ENCODE results near the gene SLC43A2. TPM values are rescaled to one million over a fixed set of nuclear protein-coding genes. Genes with fewer than 3 reads are reported as not detected.

Gene SLC43A2
- total and polyA plus RNA-seq, 5 donors from 2014 or later, result 3.5 to 6.9 (median 5.9) TPM

GRCh38 chr17:1604831-1605528, 23.7 kb downstream of the SLC43A2 start:
- peaks cover 11% of the 10 kb centered on the region for H3K36me3 Mint-ChIP-seq
- ATAC-seq (ENCODE audit: low read depth in 2 of 2), result no peak

GRCh38 chr17:1601571-1601970, 27.1 kb downstream of the SLC43A2 start:
- no peaks in the 10 kb centered on the region for H3K27me3 ChIP-seq (ENCODE audit: control insufficient read depth, insufficient read depth, low read length)
- H3K27ac ChIP-seq (ENCODE audit: insufficient read depth, low read length, poor library complexity, severe bottlenecking), result no peak overlapping the region
- ATAC-seq (ENCODE audit: low read depth in 2 of 2) (no peak), DNase-seq (no peak)
- H3K9me3 ChIP-seq (ENCODE audit: control insufficient read depth in 2 of 2, low read length in 2 of 2), result no peaks in the 10 kb centered on the region
- H3K36me3 Mint-ChIP-seq, result peaks cover 9% of the 10 kb centered on the region
- H3K36me3 ChIP-seq (ENCODE audit: control insufficient read depth, insufficient read depth, low read length), result no peaks in the 10 kb centered on the region
- H3K27ac Mint-ChIP-seq, result no peak overlapping the region
- no peaks in the 10 kb centered on the region for H3K4me1 Mint-ChIP-seq
- no peaks in the 10 kb centered on the region for H3K4me1 ChIP-seq (ENCODE audit: control insufficient read depth, insufficient read depth, low read length, poor library complexity, severe bottlenecking)
- H3K9me3 Mint-ChIP-seq, result no peaks in the 10 kb centered on the region
- no peak overlapping the region for H3K4me3 ChIP-seq (ENCODE audit: low read depth, low read length)
- H3K27me3 Mint-ChIP-seq, result no peaks in the 10 kb centered on the region
- no peak overlapping the region for H3K4me3 Mint-ChIP-seq

More at GRCh38 chr17:1604831-1605528, 23.7 kb downstream of the SLC43A2 start:
- Histone ChIP-seq H3K27ac (ENCODE audit: insufficient read depth, low read length, poor library complexity, severe bottlenecking) (no peak overlapping the region), H3K4me1 (ENCODE audit: control insufficient read depth, insufficient read depth, low read length, poor library complexity, severe bottlenecking) (no peaks in the 10 kb centered on the region), H3K4me3 (ENCODE audit: low read depth, low read length) (no peak overlapping the region), H3K36me3 (ENCODE audit: control insufficient read depth, insufficient read depth, low read length) (no peaks in the 10 kb centered on the region), H3K9me3 (ENCODE audit: control insufficient read depth in 2 of 2, low read length in 2 of 2) (no peaks in the 10 kb centered on the region), H3K27me3 (ENCODE audit: control insufficient read depth, insufficient read depth, low read length) (no peaks in the 10 kb centered on the region)
- Mint-ChIP-seq H3K9me3 (no peaks in the 10 kb centered on the region), H3K4me3 (no peak overlapping the region), H3K27ac (no peak overlapping the region), H3K27me3 (no peaks in the 10 kb centered on the region), H3K4me1 (peaks cover 0 to 8% (median 0%) of the 10 kb centered on the region in 4 donors)
- DNase-seq, result no peak

GRCh38 chr17:1598399-1599095, 30.1 kb downstream of the SLC43A2 start:
- DNase-seq (no peak), ATAC-seq (ENCODE audit: low read depth in 2 of 2) (no peak)
- H3K9me3 Mint-ChIP-seq, result no peaks in the 10 kb centered on the region
- peaks cover 9% of the 10 kb centered on the region for H3K36me3 Mint-ChIP-seq
- H3K27me3 Mint-ChIP-seq, result no peaks in the 10 kb centered on the region
- H3K4me3 ChIP-seq (ENCODE audit: low read depth, low read length), result no peak overlapping the region
- H3K27ac ChIP-seq (ENCODE audit: insufficient read depth, low read length, poor library complexity, severe bottlenecking), result no peak overlapping the region
- H3K4me1 Mint-ChIP-seq, result no peaks in the 10 kb centered on the region
- no peak overlapping the region for H3K4me3 Mint-ChIP-seq
- H3K27ac Mint-ChIP-seq, result no peak overlapping the region
- H3K4me1 ChIP-seq (ENCODE audit: control insufficient read depth, insufficient read depth, low read length, poor library complexity, severe bottlenecking), result no peaks in the 10 kb centered on the region
- H3K9me3 ChIP-seq (ENCODE audit: control insufficient read depth in 2 of 2, low read length in 2 of 2), result no peaks in the 10 kb centered on the region
- H3K27me3 ChIP-seq (ENCODE audit: control insufficient read depth, insufficient read depth, low read length), result no peaks in the 10 kb centered on the region
- H3K36me3 ChIP-seq (ENCODE audit: control insufficient read depth, insufficient read depth, low read length), result no peaks in the 10 kb centered on the region

GRCh38 chr17:1597861-1598342, 30.7 kb downstream of the SLC43A2 start:
- Histone ChIP-seq H3K36me3 (ENCODE audit: control insufficient read depth, insufficient read depth, low read length) (no peaks in the 10 kb centered on the region), H3K4me1 (ENCODE audit: control insufficient read depth, insufficient read depth, low read length, poor library complexity, severe bottlenecking) (no peaks in the 10 kb centered on the region), H3K9me3 (ENCODE audit: control insufficient read depth in 2 of 2, low read length in 2 of 2) (no peaks in the 10 kb centered on the region), H3K27me3 (ENCODE audit: control insufficient read depth, insufficient read depth, low read length) (no peaks in the 10 kb centered on the region), H3K4me3 (ENCODE audit: low read depth, low read length) (no peak overlapping the region), H3K27ac (ENCODE audit: insufficient read depth, low read length, poor library complexity, severe bottlenecking) (no peak overlapping the region)
- H3K36me3 Mint-ChIP-seq, result peaks cover 9% of the 10 kb centered on the region
- no peaks in the 10 kb centered on the region for H3K27me3 Mint-ChIP-seq
- no peaks in the 10 kb centered on the region for H3K9me3 Mint-ChIP-seq
- DNase-seq, result no peak
- H3K27ac Mint-ChIP-seq, result no peak overlapping the region
- H3K4me1 Mint-ChIP-seq, result no peaks in the 10 kb centered on the region
- H3K4me3 Mint-ChIP-seq, result no peak overlapping the region
- no peak for ATAC-seq (ENCODE audit: low read depth in 2 of 2)

GRCh38 chr17:1593630-1593931, 35.1 kb downstream of the SLC43A2 start:
- Mint-ChIP-seq H3K36me3 (no peaks in the 10 kb centered on the region), H3K4me1 (no peaks in the 10 kb centered on the region), H3K27ac (no peak overlapping the region), H3K4me3 (no peak overlapping the region), H3K9me3 (no peaks in the 10 kb centered on the region), H3K27me3 (no peaks in the 10 kb centered on the region)
- Histone ChIP-seq H3K36me3 (ENCODE audit: control insufficient read depth, insufficient read depth, low read length) (no peaks in the 10 kb centered on the region), H3K4me1 (ENCODE audit: control insufficient read depth, insufficient read depth, low read length, poor library complexity, severe bottlenecking) (no peaks in the 10 kb centered on the region), H3K27ac (ENCODE audit: insufficient read depth, low read length, poor library complexity, severe bottlenecking) (no peak overlapping the region), H3K9me3 (ENCODE audit: control insufficient read depth in 2 of 2, low read length in 2 of 2) (no peaks in the 10 kb centered on the region), H3K27me3 (ENCODE audit: control insufficient read depth, insufficient read depth, low read length) (no peaks in the 10 kb centered on the region), H3K4me3 (ENCODE audit: low read depth, low read length) (no peak overlapping the region)
- ATAC-seq (ENCODE audit: low read depth in 2 of 2) (no peak), DNase-seq (no peak)

- Histone ChIP-seq H3K27me3 (ENCODE audit: control insufficient read depth, insufficient read depth, low read length) (no peaks in the 10 kb centered on the region), H3K27ac (ENCODE audit: insufficient read depth, low read length, poor library complexity, severe bottlenecking) (no peak overlapping the region), H3K9me3 (ENCODE audit: control insufficient read depth in 2 of 2, low read length in 2 of 2) (no peaks in the 10 kb centered on the region), H3K4me3 (ENCODE audit: low read depth, low read length) (no peak overlapping the region), H3K36me3 (ENCODE audit: control insufficient read depth, insufficient read depth, low read length) (no peaks in the 10 kb centered on the region), H3K4me1 (ENCODE audit: control insufficient read depth, insufficient read depth, low read length, poor library complexity, severe bottlenecking) (no peaks in the 10 kb centered on the region)
- Mint-ChIP-seq H3K36me3 (no peaks in the 10 kb centered on the region), H3K4me1 (no peaks in the 10 kb centered on the region), H3K4me3 (no peak overlapping the region), H3K27me3 (no peaks in the 10 kb centered on the region), H3K9me3 (no peaks in the 10 kb centered on the region), H3K27ac (no peak overlapping the region)
- no peak for DNase-seq
- ATAC-seq (ENCODE audit: low read depth in 2 of 2), result peak; percentile 44 to 54
These were observed 35.6 kb downstream of the SLC43A2 start for GRCh38 chr17:1592751-1593629.

GRCh38 chr17:1591474-1592090, 37.1 kb downstream of the SLC43A2 start:
- H3K36me3 ChIP-seq (ENCODE audit: control insufficient read depth, insufficient read depth, low read length), result no peaks in the 10 kb centered on the region
- H3K4me3 ChIP-seq (ENCODE audit: low read depth, low read length), result no peak overlapping the region
- H3K4me1 ChIP-seq (ENCODE audit: control insufficient read depth, insufficient read depth, low read length, poor library complexity, severe bottlenecking), result no peaks in the 10 kb centered on the region
- Mint-ChIP-seq H3K36me3 (no peaks in the 10 kb centered on the region), H3K4me1 (no peaks in the 10 kb centered on the region), H3K4me3 (no peak overlapping the region), H3K27ac (no peak overlapping the region), H3K9me3 (no peaks in the 10 kb centered on the region), H3K27me3 (no peaks in the 10 kb centered on the region)
- DNase-seq (no peak), ATAC-seq (ENCODE audit: low read depth in 2 of 2) (no peak)
- no peaks in the 10 kb centered on the region for H3K27me3 ChIP-seq (ENCODE audit: control insufficient read depth, insufficient read depth, low read length)
- no peaks in the 10 kb centered on the region for H3K9me3 ChIP-seq (ENCODE audit: control insufficient read depth in 2 of 2, low read length in 2 of 2)
- H3K27ac ChIP-seq (ENCODE audit: insufficient read depth, low read length, poor library complexity, severe bottlenecking), result no peak overlapping the region

Data from CD4-positive, CD25-positive, alpha-beta regulatory T cell (primary cell).